Measurements from ENCODE around the gene HSF2BP.
A peak's percentile ranks its signal among the peaks of the same experiment; 100 is the strongest.
"Not testable (repeated sequence)": the region's sequence is repeated elsewhere in the genome, so short reads cannot be mapped to it uniquely, and the experiment has no call there.

Gene HSF2BP

DNA sequence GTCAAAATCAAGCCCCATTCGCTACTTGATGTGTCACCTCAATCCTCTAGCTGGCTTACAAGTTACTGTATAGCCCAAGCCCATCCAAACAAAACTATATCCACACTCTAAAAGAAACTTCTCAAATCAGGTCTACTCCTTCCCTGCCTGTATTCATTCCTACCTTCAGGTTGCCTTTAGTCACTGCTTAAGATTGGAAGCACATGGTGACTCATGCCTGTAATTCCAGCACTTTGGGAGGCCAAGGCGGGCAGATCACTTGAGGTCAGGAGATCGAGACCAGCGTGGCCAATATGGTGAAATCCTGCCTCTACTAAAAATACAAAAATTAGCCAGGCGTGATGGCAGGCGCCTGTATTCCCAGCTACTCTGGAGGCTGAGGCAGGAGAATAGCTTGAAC is 7.4 kb downstream of the HSF2BP start:
- not testable (repeated sequence) for DNase-seq (ENCODE audit: low read depth in 2 of 2)

- no peak for DNase-seq (ENCODE audit: low read depth in 2 of 2)
Measured at GRCh38 chr21:43648171-43648570, 11.1 kb downstream of the HSF2BP start.

DNA sequence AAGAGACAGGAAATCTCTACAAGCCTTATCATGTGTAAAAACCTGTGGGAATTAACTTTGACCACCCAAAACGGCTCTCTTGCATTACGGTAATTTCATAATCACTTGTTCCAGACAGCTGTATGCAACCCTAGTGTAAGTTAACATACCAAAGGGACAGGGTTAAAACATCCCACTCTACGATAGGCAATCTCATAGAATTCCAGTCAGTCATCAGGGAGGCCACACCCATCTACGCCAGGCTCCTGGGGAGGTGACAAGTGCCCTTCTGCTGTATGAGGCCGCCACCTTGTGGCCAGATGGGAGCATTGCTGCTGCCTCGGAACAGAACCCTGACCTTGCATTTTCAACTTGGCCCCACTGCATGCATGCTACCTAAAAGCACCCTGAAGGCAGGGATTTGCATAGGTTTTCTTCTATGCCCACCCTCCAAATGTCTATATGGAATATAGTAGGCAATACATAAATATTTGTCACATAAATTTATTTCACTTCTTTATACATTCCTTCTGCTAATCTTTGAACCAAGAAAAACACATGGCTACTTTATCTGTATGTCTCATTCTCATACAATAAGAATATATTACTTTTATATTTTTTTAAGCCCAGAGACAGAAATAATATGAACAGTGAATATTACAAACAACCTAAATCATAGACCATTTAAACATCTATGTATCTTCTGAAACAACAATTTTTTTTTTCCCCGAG is 12.6 kb downstream of the HSF2BP start:
- peak; percentile 62 to 78 for DNase-seq (ENCODE audit: low read depth in 2 of 2)

DNA sequence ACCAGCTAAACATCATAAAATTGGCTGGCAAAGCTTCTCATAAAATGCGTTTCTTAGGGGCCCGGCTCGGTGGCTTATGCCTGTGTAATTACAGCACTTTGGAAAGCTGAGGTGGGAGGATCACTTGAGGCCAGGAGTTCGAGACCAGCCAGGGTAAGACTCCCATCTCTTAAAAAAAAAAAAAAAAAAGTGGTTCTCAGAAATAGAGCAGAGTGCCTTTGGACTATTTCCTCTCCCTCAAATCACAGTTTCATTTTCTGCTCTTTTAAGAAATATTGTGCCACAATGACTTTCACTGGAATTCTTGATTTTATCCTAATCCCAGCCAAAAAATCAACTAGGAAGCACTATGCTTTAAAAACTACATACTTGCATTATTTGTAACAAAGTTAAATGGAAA is 13.3 kb downstream of the HSF2BP start:
- DNase-seq (ENCODE audit: low read depth in 2 of 2), result no peak

- no peak for DNase-seq (ENCODE audit: low read depth in 2 of 2)
Measured at GRCh38 chr21:43645136-43645891, 14.0 kb downstream of the HSF2BP start.

- DNase-seq (ENCODE audit: low read depth in 2 of 2), result no peak
Measured at GRCh38 chr21:43644609-43645008, 14.7 kb downstream of the HSF2BP start.

- no peak for DNase-seq (ENCODE audit: low read depth in 2 of 2)
Measured at GRCh38 chr21:43644071-43644470, 15.2 kb downstream of the HSF2BP start.

- no peak for DNase-seq (ENCODE audit: low read depth in 2 of 2)
Measured at GRCh38 chr21:43643193-43643592, 16.1 kb downstream of the HSF2BP start.

DNA sequence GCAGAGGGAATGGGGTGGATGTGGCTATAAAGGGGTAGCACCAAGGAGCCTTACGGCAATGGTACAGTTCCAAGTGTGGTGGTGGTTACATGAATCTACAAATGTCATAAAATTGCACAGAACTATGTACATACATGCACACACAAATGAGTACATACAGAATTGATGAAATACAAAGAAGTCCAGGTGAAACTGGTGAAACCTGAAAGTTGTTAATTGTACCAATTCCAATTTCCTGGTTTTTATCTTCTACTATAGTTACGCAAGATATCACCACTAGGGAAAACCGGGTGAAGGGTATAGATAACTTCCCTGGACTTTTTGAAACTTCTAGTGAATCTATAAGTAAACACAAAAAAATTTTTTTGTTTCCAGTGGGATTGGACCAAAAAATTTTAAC is 18.9 kb downstream of the HSF2BP start:
- DNase-seq (ENCODE audit: low read depth in 2 of 2), result no peak

DNA sequence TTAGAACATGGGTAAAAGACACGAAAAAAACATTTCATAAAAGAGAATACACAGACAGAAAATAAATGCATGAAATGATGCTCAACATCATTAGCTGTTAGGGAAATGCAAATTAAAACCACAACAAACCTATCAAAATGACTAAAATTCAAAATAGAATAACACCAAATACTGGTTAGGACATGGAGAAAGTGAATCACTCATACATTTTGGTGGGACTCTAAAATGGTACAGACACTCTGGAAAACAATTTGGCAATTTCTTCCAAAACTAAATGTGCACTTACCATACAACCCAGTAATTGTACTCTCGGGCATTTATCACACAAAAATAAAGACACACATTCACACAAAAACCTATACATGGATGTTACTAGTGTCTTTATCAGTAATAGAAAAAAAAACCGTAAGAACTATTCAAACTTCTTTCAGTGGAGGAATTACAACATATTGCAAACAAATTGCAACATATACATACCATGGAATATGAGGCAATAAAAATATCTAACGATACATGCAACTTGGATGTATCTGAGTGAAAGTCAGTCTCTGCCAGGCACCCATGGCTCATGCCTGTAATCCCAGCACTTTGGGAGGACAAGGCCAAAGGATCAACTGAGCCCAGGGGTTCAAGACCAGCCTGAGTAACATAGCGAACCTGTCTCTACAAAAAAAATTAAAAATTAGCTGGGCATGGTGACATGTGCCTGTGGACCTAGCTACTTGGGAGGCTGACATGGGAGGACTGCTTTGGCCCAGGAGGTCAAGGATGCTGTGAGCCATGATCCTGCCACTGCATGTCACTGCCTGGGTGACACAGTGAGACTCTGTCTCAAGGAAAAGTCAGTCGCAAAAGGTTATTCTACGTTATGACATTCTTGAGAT is 19.6 kb downstream of the HSF2BP start:
- DNase-seq (ENCODE audit: low read depth in 2 of 2), result no peak

- DNase-seq (ENCODE audit: low read depth in 2 of 2), result no peak
Measured at GRCh38 chr21:43637530-43638158, 21.6 kb downstream of the HSF2BP start.

DNA sequence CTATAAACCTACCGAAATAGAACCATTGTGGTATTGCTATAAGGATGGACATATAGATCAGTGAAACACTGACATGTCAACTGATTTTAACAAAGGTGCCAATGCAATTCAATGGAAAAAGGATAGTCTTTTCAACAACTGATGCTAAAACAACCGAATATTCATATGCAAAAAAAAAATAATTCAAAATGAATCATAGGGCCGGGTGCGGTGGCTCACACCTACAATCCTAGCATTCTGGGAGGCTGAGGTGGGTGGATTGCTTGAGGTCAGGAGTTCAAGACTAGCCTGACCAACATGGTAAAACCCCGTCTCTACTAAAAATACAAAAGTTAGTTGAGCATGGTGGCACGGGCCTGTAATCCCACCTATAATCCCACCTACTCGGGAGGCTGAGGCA is 23.9 kb downstream of the HSF2BP start:
- no peak for DNase-seq (ENCODE audit: low read depth in 2 of 2)

DNA sequence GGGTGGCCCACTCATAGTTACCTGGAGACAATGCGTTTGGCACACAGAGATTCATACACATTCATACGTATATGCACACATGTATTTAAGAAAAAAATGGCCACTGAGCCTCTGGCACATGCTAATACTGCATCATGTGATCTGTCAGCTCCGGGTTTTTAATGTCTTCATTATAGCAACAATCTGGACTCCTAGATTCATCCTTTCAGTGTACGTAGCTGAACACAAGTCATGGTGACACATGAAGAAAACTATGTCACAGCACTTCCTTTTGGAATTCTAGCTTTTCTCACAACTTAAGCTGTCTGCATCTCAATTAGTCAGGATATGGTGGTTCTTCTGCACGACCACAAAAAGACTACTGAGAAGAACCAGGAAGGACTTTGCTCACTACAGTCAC is 24.7 kb downstream of the HSF2BP start:
- no peak for DNase-seq (ENCODE audit: low read depth in 2 of 2)

- DNase-seq (ENCODE audit: low read depth in 2 of 2), result no peak
Measured at GRCh38 chr21:43632373-43632905, 26.8 kb downstream of the HSF2BP start.

GRCh38 chr21:43631411-43632107 is 27.7 kb downstream of the HSF2BP start:
- no peak for DNase-seq (ENCODE audit: low read depth in 2 of 2)

GRCh38 chr21:43627527-43627926 is 31.8 kb downstream of the HSF2BP start:
- DNase-seq (ENCODE audit: low read depth in 2 of 2), result no peak

- DNase-seq (ENCODE audit: low read depth in 2 of 2), result no peak
Measured at GRCh38 chr21:43626390-43626789, 32.9 kb downstream of the HSF2BP start.

DNA sequence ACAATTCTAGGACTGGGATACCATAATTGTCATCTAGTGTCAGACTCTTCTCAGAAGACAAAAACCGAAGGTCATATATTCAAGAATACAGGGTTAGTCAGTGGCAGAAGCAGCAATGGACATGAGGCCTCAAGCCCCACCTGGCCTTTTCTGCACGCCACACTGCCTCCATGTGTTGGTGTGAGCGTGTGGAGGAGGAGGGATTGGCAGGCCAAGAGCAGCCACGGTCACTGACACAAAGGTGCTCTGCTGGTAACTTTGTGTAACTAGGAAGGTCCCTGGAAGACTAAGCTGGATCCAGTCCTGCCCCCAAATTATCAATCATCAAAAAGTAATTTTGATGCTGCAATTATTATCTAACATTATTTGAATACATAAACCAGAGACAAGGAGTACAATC is 34.9 kb downstream of the HSF2BP start:
- DNase-seq (ENCODE audit: low read depth in 2 of 2), result no peak

DNA sequence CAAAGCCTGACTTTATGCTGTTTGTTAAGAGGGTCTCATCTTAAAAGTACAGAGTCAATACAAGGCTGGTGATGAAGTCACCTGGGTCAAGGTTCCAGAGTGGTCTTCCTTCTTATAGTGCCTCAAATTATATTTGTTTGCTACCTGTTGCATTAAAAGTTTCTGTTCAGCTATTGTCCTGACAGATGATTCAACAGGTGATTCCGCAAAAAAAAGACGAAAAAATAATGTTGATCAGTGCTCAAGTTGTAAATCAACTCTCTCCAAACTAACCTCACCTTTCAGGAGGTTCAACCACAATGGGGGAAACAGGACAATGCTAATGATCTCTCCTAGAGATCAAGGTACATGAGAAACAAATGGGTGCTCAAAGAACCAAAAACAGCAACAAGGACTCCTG is 35.7 kb downstream of the HSF2BP start:
- DNase-seq (ENCODE audit: low read depth in 2 of 2), result no peak

DNA sequence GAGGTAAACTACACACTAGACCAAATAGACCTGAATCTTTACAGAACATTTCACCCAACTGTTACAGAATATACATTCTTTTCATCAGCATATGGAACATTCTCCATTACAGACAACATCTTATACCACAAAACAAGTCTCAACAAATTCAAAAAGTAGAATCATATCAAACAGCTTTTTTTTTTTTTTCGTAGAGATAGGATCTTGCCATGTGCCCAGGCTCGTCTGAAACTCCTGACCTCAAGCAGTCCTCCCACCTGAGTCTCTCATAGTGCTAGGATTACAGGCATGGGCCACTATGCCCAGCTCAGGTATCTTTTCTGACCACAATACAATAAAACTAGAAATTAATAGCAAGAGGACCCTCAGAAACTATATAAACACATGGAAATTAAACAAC is 36.5 kb downstream of the HSF2BP start:
- DNase-seq (ENCODE audit: low read depth in 2 of 2), result no peak

DNA sequence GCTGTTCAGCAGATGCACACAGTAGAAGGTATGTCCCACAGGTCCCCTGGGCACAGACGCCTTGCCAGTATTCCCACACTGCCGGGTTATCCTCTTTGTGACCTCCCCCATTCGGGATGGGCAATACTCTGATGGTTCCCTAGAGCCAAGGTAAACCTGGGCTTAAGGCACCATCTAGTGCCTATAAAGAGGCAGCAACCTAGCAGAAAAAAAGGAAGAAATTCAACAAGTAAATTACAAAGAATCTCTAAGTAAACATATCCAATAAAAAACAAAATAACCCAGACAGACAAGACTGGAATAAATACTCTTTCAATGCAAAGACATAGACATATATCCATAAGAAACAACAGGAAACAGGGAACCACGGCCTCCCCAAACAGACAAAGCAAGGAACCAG is 39.4 kb downstream of the HSF2BP start:
- no peak for DNase-seq (ENCODE audit: low read depth in 2 of 2)
